PC-3 (cell line): ENCODE data around the gene ATXN7L2. TPM values are rescaled to one million over a fixed set of nuclear protein-coding genes. Genes with fewer than 3 reads are reported as not detected.

Source experiments
- ATAC-seq: fragments of 200-7000 bp; cut with Tn5 transposase; 2 replicates; pipeline ENCODE4 v1.9.1; 2020; ENCODE audit warnings: mild to moderate bottlenecking, moderate library complexity
- BruUV-seq: library from RNA; stranded (reverse); fragments of 400-500 nt; replicated peaks from 2 replicates; lab custom pipeline; 2021; lab: Mats Ljungman, UMichigan
- CTCF ChIA-PET: fragments of 300-600 bp; sonication (Branson Sonifier 250); formaldehyde crosslinking; loops from one replicate; lab custom pipeline; 2022; ENCODE audit warnings: antibody characterized with exemption; lab: Charles Lee
- POLR2A ChIA-PET: fragments of 300-600 bp; sonication (Branson Sonifier 250); formaldehyde crosslinking; loops from one replicate; lab custom pipeline; 2022; ENCODE audit warnings: antibody characterized with exemption; ENCODE audit not compliant: unreplicated experiment; lab: Charles Lee
- DNase-seq: peaks from one replicate; pipeline ENCODE4 v3.0.0-alpha.2; 2015
- H2AFZ ChIP-seq: fragments of 300-600 bp; sonication (generic); 2 replicates; pipeline ENCODE4 v1.6.0; 2016; ENCODE audit warnings: antibody characterized with exemption, low read length
- H3F3A ChIP-seq: fragments of 300-600 bp; sonication (generic); one replicate; pipeline ENCODE4 v1.6.0; 2017; ENCODE audit warnings: antibody characterized with exemption, low read length, control low read depth, mild to moderate bottlenecking; ENCODE audit not compliant: unreplicated experiment
- H3K27ac ChIP-seq: fragments of 300-600 bp; sonication (generic); 2 replicates; pipeline ENCODE4 v1.5.1; 2016; ENCODE audit warnings: mild to moderate bottlenecking, low read length
- H3K27me3 ChIP-seq: fragments of 300-600 bp; sonication (generic); 2 replicates; pipeline ENCODE4 v1.6.1; 2016; ENCODE audit warnings: low read length, mixed read lengths
- H3K36me3 ChIP-seq: fragments of 300-600 bp; sonication (generic); 2 replicates; pipeline ENCODE4 v1.6.1; 2016; ENCODE audit warnings: low read depth, mixed run types, low read length, mixed read lengths
- H3K4me1 ChIP-seq: fragments of 300-600 bp; sonication (generic); 2 replicates; pipeline ENCODE4 v1.5.1; 2016; ENCODE audit warnings: low read length; ENCODE audit not compliant: insufficient read depth
- H3K4me2 ChIP-seq: fragments of 300-600 bp; sonication (generic); 2 replicates; pipeline ENCODE4 v1.6.0; 2016; ENCODE audit warnings: low read length
- H3K4me3 ChIP-seq: fragments of 300-600 bp; sonication (generic); 2 replicates; pipeline ENCODE4 v1.5.1; 2016; ENCODE audit warnings: mild to moderate bottlenecking, low read length, mixed read lengths
- H3K79me2 ChIP-seq: fragments of 300-600 bp; sonication (generic); 2 replicates; pipeline ENCODE4 v1.6.1; 2017; ENCODE audit warnings: low read length, mixed read lengths
- H3K9ac ChIP-seq: fragments of 300-600 bp; sonication (generic); 2 replicates; pipeline ENCODE4 v1.6.0; 2016; ENCODE audit warnings: mild to moderate bottlenecking, low read length
- H3K9me2 ChIP-seq: fragments of 300-600 bp; sonication (generic); replicated peaks from 2 replicates; pipeline ENCODE4 v1.6.1; 2016; ENCODE audit warnings: mixed run types, low read length, mixed read lengths
- H3K9me3 ChIP-seq: fragments of 300-600 bp; sonication (generic); 2 replicates; pipeline ENCODE4 v1.6.1; 2016; ENCODE audit warnings: low read length, mixed read lengths
- H4K20me1 ChIP-seq: fragments of 300-600 bp; sonication (generic); 2 replicates; pipeline ENCODE4 v1.6.1; 2016; ENCODE audit warnings: low read length, mixed read lengths
- CTCF ChIP-seq: fragments of 300-600 bp; sonication (generic); conservative IDR thresholded peaks from 2 replicates; pipeline ENCODE4 v1.5.1; 2017; ENCODE audit warnings: antibody characterized with exemption, low read depth, mild to moderate bottlenecking, low read length
- EZH2 ChIP-seq: fragments of 300-600 bp; sonication (generic); IDR thresholded peaks from one replicate; pipeline ENCODE4 v1.6.1; 2017; ENCODE audit warnings: antibody characterized with exemption, mild to moderate bottlenecking, low read length; ENCODE audit not compliant: unreplicated experiment
- EZH2phosphoT487 ChIP-seq: fragments of 300-600 bp; sonication (generic); IDR thresholded peaks from 2 replicates; pipeline ENCODE4 v1.6.1; 2018; ENCODE audit warnings: mild to moderate bottlenecking, antibody characterized with exemption, low read length, borderline replicate concordance
- intact Hi-C: fragments of 100-400 bp; cut with micrococcal nuclease; formaldehyde crosslinking; loops from 2 replicates; pipeline ENCODE4 v1.9.0; 2023
- total RNA-seq: library from RNA; depleted of rRNA; stranded (reverse); fragments of >200 nt; gene quantifications from 2 replicates; pipeline ENCODE4 v1.2.3, GENCODE V29; 2014

Gene ATXN7L2
- total RNA-seq, 1 experiment from 2014 or later, result 9.4 TPM

- Histone ChIP-seq H3K9ac (no peak overlapping the region), H3K36me3 (no peaks in the 10 kb centered on the region), H3K9me3 (no peaks in the 10 kb centered on the region), H3F3A (no peaks in the 10 kb centered on the region), H3K4me3 (no peak overlapping the region), H3K9me2 (no peaks in the 10 kb centered on the region), H3K27ac (no peak overlapping the region), H3K79me2 (no peaks in the 10 kb centered on the region), H3K27me3 (no peaks in the 10 kb centered on the region), H3K4me1 (no peaks in the 10 kb centered on the region), H3K4me2 (no peak overlapping the region), H4K20me1 (no peaks in the 10 kb centered on the region), H2AFZ (no peak overlapping the region)
- ChIA-PET POLR2A (no interaction called here), CTCF (no interaction called here)
- intact Hi-C loops, result no loop called here
- DNase-seq (no peak), ATAC-seq (no peak)
- BruUV-seq, result no TSS peak
- TF ChIP-seq EZH2, result no peak
- TF ChIP-seq EZH2phosphoT487, result no peak
- TF ChIP-seq CTCF, result no peak
Measured at GRCh38 chr1:109521002-109521951, 37.6 kb downstream of the ATXN7L2 start.

- Histone ChIP-seq H2AFZ (no peak overlapping the region), H3K4me1 (no peaks in the 10 kb centered on the region), H3K27ac (no peak overlapping the region), H3K4me2 (no peak overlapping the region), H3K9me3 (no peaks in the 10 kb centered on the region), H3F3A (no peaks in the 10 kb centered on the region), H3K9me2 (no peaks in the 10 kb centered on the region), H3K9ac (no peak overlapping the region), H4K20me1 (no peaks in the 10 kb centered on the region), H3K4me3 (no peak overlapping the region), H3K36me3 (no peaks in the 10 kb centered on the region), H3K27me3 (0 out of 2 replicates have a peak, but pooled peaks cover 7% of the 10 kb centered on the region), H3K79me2 (no peaks in the 10 kb centered on the region)
- intact Hi-C loops, result no loop called here
- ChIA-PET POLR2A (no interaction called here), CTCF (no interaction called here)
- DNase-seq (no peak), ATAC-seq (no peak)
- TF ChIP-seq EZH2phosphoT487 (no peak), CTCF (no peak), EZH2 (no peak)
- no TSS peak for BruUV-seq
Measured at GRCh38 chr1:109522026-109522425, 38.3 kb downstream of the ATXN7L2 start.

- ATAC-seq (no peak), DNase-seq (no peak)
- BruUV-seq, result no TSS peak
- H3K4me2 ChIP-seq, result no peak overlapping the region
- intact Hi-C loops, result no loop called here
- H3K9ac ChIP-seq, result no peak overlapping the region
- H3K79me2 ChIP-seq, result no peaks in the 10 kb centered on the region
- H3K4me1 ChIP-seq, result no peaks in the 10 kb centered on the region
- no peak overlapping the region for H3K27ac ChIP-seq
- no peaks in the 10 kb centered on the region for H3K9me3 ChIP-seq
- no peak overlapping the region for H2AFZ ChIP-seq
- no peaks in the 10 kb centered on the region for H3K9me2 ChIP-seq
- no peaks in the 10 kb centered on the region for H3F3A ChIP-seq
- no peaks in the 10 kb centered on the region for H3K36me3 ChIP-seq
- TF ChIP-seq EZH2, result no peak
- no peak for TF ChIP-seq CTCF
- no peak for TF ChIP-seq EZH2phosphoT487
- POLR2A ChIA-PET, result no interaction called here
- H3K27me3 ChIP-seq, result 0 out of 2 replicates have a peak, but pooled peaks cover 8% of the 10 kb centered on the region
- CTCF ChIA-PET, result no interaction called here
- H3K4me3 ChIP-seq, result no peak overlapping the region
- H4K20me1 ChIP-seq, result no peaks in the 10 kb centered on the region
Measured at GRCh38 chr1:109523706-109524105, 40.0 kb downstream of the ATXN7L2 start.
